ENCODE measurements around the gene ZNF609. TPM values are rescaled to one million over a fixed set of nuclear protein-coding genes. Genes with fewer than 3 reads are reported as not detected.

The ZNF609 gene
- total and polyA plus RNA-seq, 10 of the 15 experiments (the other 5 are each of a cell fraction or from before 2014, with no cell fraction given): 5.1 to 35.3 (median 13.6) TPM

DNA sequence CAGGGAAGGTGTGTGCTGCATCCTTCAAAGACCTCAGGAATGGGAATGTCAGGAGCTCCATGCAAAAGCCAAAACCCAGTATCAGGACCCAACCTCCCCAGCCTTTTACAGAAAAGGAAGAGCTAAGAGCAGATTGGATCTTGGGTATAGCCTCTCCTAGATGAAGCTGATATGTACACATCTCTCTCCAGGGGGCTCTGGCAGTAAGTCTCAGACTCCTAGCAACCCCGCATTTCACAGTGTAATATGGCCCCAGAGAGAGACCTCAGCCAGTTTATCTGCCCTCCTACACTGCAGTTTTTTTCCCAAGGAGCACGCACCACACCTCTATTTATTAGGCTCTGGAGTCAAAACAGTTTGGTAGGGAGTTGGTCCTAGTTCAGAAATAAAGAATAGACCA, 226.8 kb downstream of the ZNF609 start:
- no peak overlapping the region for H3K27ac ChIP-seq (ENCODE audit: control insufficient read depth, insufficient read depth)
- H3K27me3 ChIP-seq (replicated peaks in 1 of 2; ENCODE audit: control insufficient read depth in 2 of 2, insufficient read depth in 2 of 2, low read length in 1 of 2): no peaks in the 10 kb centered on the region
- H2AFZ ChIP-seq (ENCODE audit: control insufficient read depth, low read depth, low read length): no peak overlapping the region
- H3K4me3 ChIP-seq: no peak overlapping the region
- H3K9ac ChIP-seq (ENCODE audit: control insufficient read depth, insufficient read depth, low read length): no peak overlapping the region
- no peaks in the 10 kb centered on the region for H3K9me3 ChIP-seq (replicated peaks; ENCODE audit: control insufficient read depth, insufficient read depth, low read length)
- no peaks in the 10 kb centered on the region for H4K20me1 ChIP-seq (ENCODE audit: control insufficient read depth, insufficient read depth)
- intact Hi-C loops (cut with micrococcal nuclease; ENCODE audit: unreplicated experiment) (loop anchor here (5.0 to 10.0 kb wide), 2 partner anchors 125 to 482 kb away; no protein-coding TSS in a partner anchor), in situ Hi-C loops (cut with MboI) (no loop called here)
- no peak for TF ChIP-seq CEBPZ (IDR thresholded peaks at IDR 0.05; ENCODE audit: low read depth, low read length)
- no peaks in the 10 kb centered on the region for H3K79me2 ChIP-seq (ENCODE audit: control insufficient read depth, insufficient read depth, low read length)
- RAD21 ChIA-PET (ENCODE audit: unreplicated experiment): interaction anchor here (0.8 to 5.1 kb wide), 11 partner anchors 8 to 454 kb away, joined by 3 to 94 read pairs (median 4); no protein-coding TSS in a partner anchor
- no peak overlapping the region for H3K4me2 ChIP-seq (ENCODE audit: control insufficient read depth, insufficient read depth)
- ATAC-seq (no peak), FAIRE-seq (no peak), DNase-seq (ENCODE audit: low read depth, low spot score) (no peak)
- no peaks in the 10 kb centered on the region for H3K4me1 ChIP-seq (ENCODE audit: control insufficient read depth, insufficient read depth, low read length)
- CTCF ChIA-PET: interaction anchor here (0.9 to 15.4 kb wide), 21 partner anchors 10 to 454 kb away, joined by 3 to 267 read pairs (median 6); no protein-coding TSS in a partner anchor
- SMC1A ChIA-PET (ENCODE audit: uncharacterized antibody, unreplicated experiment): interaction anchor here (0.5 to 7.4 kb wide), 17 partner anchors 8 to 477 kb away, joined by 3 to 96 read pairs (median 6); no protein-coding TSS in a partner anchor
- BruUV-seq (replicated peaks): no TSS peak
- POLR2A ChIA-PET: interaction anchor here (1.0 to 1.5 kb wide), 2 partner anchors 40 to 52 kb away, joined by 5 to 7 read pairs; no protein-coding TSS in a partner anchor
- peaks cover 20 to 41% of the 10 kb centered on the region in 2 experiments for H3K36me3 ChIP-seq (ENCODE audit: control insufficient read depth in 2 of 2, insufficient read depth in 2 of 2, low read length in 1 of 2)
- 100% methylated on average over 2 of the region's 2 CpGs for WGBS (ENCODE audit: insufficient coverage, insufficient replicate concordance, low lambda C conversion rate, missing lambda C conversion rate)

GRCh38 chr15:64687688-64688087, 227.3 kb downstream of the ZNF609 start:
- H3K4me3 ChIP-seq: no peak overlapping the region
- H3K27ac ChIP-seq (ENCODE audit: control insufficient read depth, insufficient read depth): no peak overlapping the region
- H3K27me3 ChIP-seq (replicated peaks in 1 of 2; ENCODE audit: control insufficient read depth in 2 of 2, insufficient read depth in 2 of 2, low read length in 1 of 2): no peaks in the 10 kb centered on the region
- TF ChIP-seq NBN (IDR thresholded peaks at IDR 0.05) (no peak), ASH2L (IDR thresholded peaks at IDR 0.05; ENCODE audit: borderline replicate concordance, low read depth) (no peak), CBX3 (IDR thresholded peaks at IDR 0.05; ENCODE audit: borderline replicate concordance, low read depth) (no peak), MEF2B (IDR thresholded peaks at IDR 0.05; ENCODE audit: partially characterized antibody, poor library complexity, severe bottlenecking) (no peak), NR2F1 (conservative IDR thresholded peaks at IDR 0.05) (no peak)
- TF ChIP-seq, protein P1, sequence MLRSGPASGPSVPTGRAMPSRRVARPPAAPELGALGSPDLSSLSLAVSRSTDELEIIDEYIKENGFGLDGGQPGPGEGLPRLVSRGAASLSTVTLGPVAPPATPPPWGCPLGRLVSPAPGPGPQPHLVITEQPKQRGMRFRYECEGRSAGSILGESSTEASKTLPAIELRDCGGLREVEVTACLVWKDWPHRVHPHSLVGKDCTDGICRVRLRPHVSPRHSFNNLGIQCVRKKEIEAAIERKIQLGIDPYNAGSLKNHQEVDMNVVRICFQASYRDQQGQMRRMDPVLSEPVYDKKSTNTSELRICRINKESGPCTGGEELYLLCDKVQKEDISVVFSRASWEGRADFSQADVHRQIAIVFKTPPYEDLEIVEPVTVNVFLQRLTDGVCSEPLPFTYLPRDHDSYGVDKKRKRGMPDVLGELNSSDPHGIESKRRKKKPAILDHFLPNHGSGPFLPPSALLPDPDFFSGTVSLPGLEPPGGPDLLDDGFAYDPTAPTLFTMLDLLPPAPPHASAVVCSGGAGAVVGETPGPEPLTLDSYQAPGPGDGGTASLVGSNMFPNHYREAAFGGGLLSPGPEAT (IDR thresholded peaks at IDR 0.05; ENCODE audit: low read depth): no peak
- peaks cover 16 to 36% of the 10 kb centered on the region in 2 experiments for H3K36me3 ChIP-seq (ENCODE audit: control insufficient read depth in 2 of 2, insufficient read depth in 2 of 2, low read length in 1 of 2)
- in situ Hi-C loops (cut with MboI): no loop called here
- CTCF ChIA-PET: interaction anchor here (0.5 to 15.4 kb wide), 13 partner anchors 9 to 287 kb away, joined by 3 to 267 read pairs (median 8); no protein-coding TSS in a partner anchor
- FAIRE-seq (no peak), ATAC-seq (no peak), DNase-seq (ENCODE audit: low read depth, low spot score) (no peak)
- H3K9ac ChIP-seq (ENCODE audit: control insufficient read depth, insufficient read depth, low read length): no peak overlapping the region
- BruUV-seq (replicated peaks): TSS peak; percentile 71
- intact Hi-C loops (cut with micrococcal nuclease; ENCODE audit: unreplicated experiment): loop anchor here (5.0 to 10.0 kb wide), 2 partner anchors 125 to 483 kb away; no protein-coding TSS in a partner anchor
- no peaks in the 10 kb centered on the region for H3K9me3 ChIP-seq (replicated peaks; ENCODE audit: control insufficient read depth, insufficient read depth, low read length)
- WGBS (ENCODE audit: insufficient coverage, insufficient replicate concordance, low lambda C conversion rate, missing lambda C conversion rate): 93% methylated on average over 3 of the region's 3 CpGs
- RAD21 ChIA-PET (ENCODE audit: unreplicated experiment): interaction anchor here (1.0 to 5.1 kb wide), 4 partner anchors 36 to 454 kb away, joined by 3 to 94 read pairs (median 4); no protein-coding TSS in a partner anchor
- H3K4me2 ChIP-seq (ENCODE audit: control insufficient read depth, insufficient read depth): no peak overlapping the region
- H3K4me1 ChIP-seq (ENCODE audit: control insufficient read depth, insufficient read depth, low read length): no peaks in the 10 kb centered on the region
- no peaks in the 10 kb centered on the region for H4K20me1 ChIP-seq (ENCODE audit: control insufficient read depth, insufficient read depth)
- H3K79me2 ChIP-seq (ENCODE audit: control insufficient read depth, insufficient read depth, low read length): peaks cover 2% of the 10 kb centered on the region
- SMC1A ChIA-PET (ENCODE audit: uncharacterized antibody, unreplicated experiment): interaction anchor here (1.0 to 7.4 kb wide), 7 partner anchors 12 to 234 kb away, joined by 3 to 96 read pairs (median 9); no protein-coding TSS in a partner anchor
- POLR2A ChIA-PET: interaction anchor here (0.9 to 1.0 kb wide), 2 partner anchors 9 to 30 kb away, joined by 3 to 4 read pairs; no protein-coding TSS in a partner anchor
- no peak overlapping the region for H2AFZ ChIP-seq (ENCODE audit: control insufficient read depth, low read depth, low read length)
